Measurements from ENCODE around the gene AGAP2. TPM values are rescaled to one million over a fixed set of nuclear protein-coding genes. Genes with fewer than 3 reads are reported as not detected.
"Not testable (repeated sequence)": the region's sequence is repeated elsewhere in the genome, so short reads cannot be mapped to it uniquely, and the experiment has no call there.

AGAP2 gene
- total RNA-seq, 1 experiment from 2014 or later: 2.0 TPM

- TF ChIP-seq CBFB (CRISPR knock-in tag; IDR thresholded peaks at IDR 0.05; ENCODE audit: low read depth) (no peak), NFE2L1 (CRISPR knock-in tag; IDR thresholded peaks at IDR 0.05) (no peak), NR2C2 (CRISPR knock-in tag; IDR thresholded peaks at IDR 0.05) (no peak)
These were observed 49.6 kb downstream of the AGAP2 start (continued) for GRCh38 chr12:57688931-57689330.

GRCh38 chr12:57687862-57688261 is 50.7 kb downstream of the AGAP2 start:
- Mint-ChIP-seq H3K4me1 (no peaks in the 10 kb centered on the region), H3K27ac (no peak overlapping the region), H3K9me3 (peaks cover 33% of the 10 kb centered on the region), H3K4me3 (no peak overlapping the region), H3K36me3 (no peaks in the 10 kb centered on the region), H3K27me3 (ENCODE audit: low read depth) (peaks cover 70% of the 10 kb centered on the region)
- no peak for ATAC-seq
- ChIA-PET POLR2A (no interaction called here), CTCF (no interaction called here)
- TF ChIP-seq TEAD1 (CRISPR knock-in tag; IDR thresholded peaks at IDR 0.05) (no peak), ZNF532 (CRISPR knock-in tag; IDR thresholded peaks at IDR 0.05; ENCODE audit: borderline replicate concordance) (no peak), GTF2I (CRISPR knock-in tag; conservative IDR thresholded peaks at IDR 0.05) (no peak), TEAD4 (CRISPR knock-in tag; IDR thresholded peaks at IDR 0.05) (no peak), SMAD3 (CRISPR knock-in tag; IDR thresholded peaks at IDR 0.05; ENCODE audit: borderline replicate concordance) (no peak), ATF3 (CRISPR knock-in tag; conservative IDR thresholded peaks at IDR 0.05) (no peak)
- DNase-seq (ENCODE audit: low spot score): no peak

- Mint-ChIP-seq H3K4me1 (no peaks in the 10 kb centered on the region), H3K27me3 (ENCODE audit: low read depth) (peaks cover 56% of the 10 kb centered on the region), H3K27ac (no peak overlapping the region), H3K9me3 (peaks cover 34% of the 10 kb centered on the region), H3K4me3 (no peak overlapping the region), H3K36me3 (no peaks in the 10 kb centered on the region)
- POLR2A ChIA-PET: no interaction called here
- TF ChIP-seq FOXP4 (CRISPR knock-in tag; IDR thresholded peaks at IDR 0.05) (no peak), ATF3 (CRISPR knock-in tag; conservative IDR thresholded peaks at IDR 0.05) (no peak), EMX1 (CRISPR knock-in tag; IDR thresholded peaks at IDR 0.05) (no peak)
- no peak for ATAC-seq
- CTCF ChIA-PET: no interaction called here
- DNase-seq (ENCODE audit: low spot score): no peak
These were observed 58.8 kb downstream of the AGAP2 start for GRCh38 chr12:57679697-57680096.

DNA sequence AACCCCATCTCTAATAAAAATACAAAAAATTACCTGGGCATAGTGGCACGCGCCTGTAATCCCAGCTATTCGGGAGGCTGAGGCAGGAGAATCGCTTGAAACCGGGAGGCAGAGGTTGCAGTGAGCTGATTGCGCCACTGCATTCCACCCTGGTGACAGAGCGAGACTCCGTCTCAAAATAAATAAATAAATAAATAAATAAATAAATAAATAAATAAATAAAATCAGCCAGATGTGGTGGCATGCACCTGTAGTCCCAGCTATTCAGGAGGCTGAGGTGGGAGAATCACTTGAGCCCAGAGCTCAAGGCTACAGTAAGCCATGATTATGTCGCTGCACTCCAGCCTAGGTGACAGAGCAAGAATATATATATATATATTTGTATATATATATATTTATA is 60.6 kb downstream of the AGAP2 start:
- H3K4me1 Mint-ChIP-seq; CTCF ChIA-PET; H3K27ac Mint-ChIP-seq; POLR2A ChIA-PET; H3K4me3 Mint-ChIP-seq; DNase-seq (ENCODE audit: low spot score); H3K36me3 Mint-ChIP-seq; ATAC-seq: not testable (repeated sequence)
- Mint-ChIP-seq H3K27me3 (ENCODE audit: low read depth) (peaks cover 59% of the 10 kb centered on the region), H3K9me3 (peaks cover 31% of the 10 kb centered on the region)

DNA sequence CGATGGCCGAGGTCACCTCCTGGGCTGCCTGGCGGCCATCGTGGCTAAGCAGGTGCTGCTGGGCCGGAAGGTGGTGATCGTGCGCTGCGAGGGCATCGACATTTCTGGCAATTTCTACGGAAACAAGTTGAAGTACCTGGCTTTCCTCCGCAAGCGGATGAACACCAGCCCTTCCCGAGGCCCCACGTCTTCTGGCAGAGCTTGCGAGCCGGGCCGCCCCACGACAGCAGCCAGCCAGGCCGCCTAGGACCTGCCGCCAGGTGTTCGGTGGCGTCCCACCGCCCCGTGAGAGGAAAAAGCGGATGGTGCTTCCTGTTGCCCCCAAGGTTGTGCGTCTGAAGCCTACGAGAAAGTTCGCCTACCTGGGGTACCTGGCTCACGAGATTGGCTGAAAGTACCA is 63.9 kb downstream of the AGAP2 start:
- peaks cover 29% of the 10 kb centered on the region for H3K9me3 Mint-ChIP-seq
- no peaks in the 10 kb centered on the region for H3K36me3 Mint-ChIP-seq
- H3K27me3 Mint-ChIP-seq (ENCODE audit: low read depth): peaks cover 69% of the 10 kb centered on the region
- DNase-seq (ENCODE audit: low spot score) (no peak), ATAC-seq (no peak)
- H3K27ac Mint-ChIP-seq: no peak overlapping the region
- H3K4me3 Mint-ChIP-seq: no peak overlapping the region
- POLR2A ChIA-PET: no interaction called here
- CTCF ChIA-PET: no interaction called here
- no peaks in the 10 kb centered on the region for H3K4me1 Mint-ChIP-seq
- TF ChIP-seq JAZF1 (CRISPR knock-in tag; IDR thresholded peaks at IDR 0.05) (no peak), NFYB (CRISPR knock-in tag; conservative IDR thresholded peaks at IDR 0.05; ENCODE audit: low read depth) (no peak), AFF4 (CRISPR knock-in tag; IDR thresholded peaks at IDR 0.05; ENCODE audit: borderline replicate concordance) (no peak)
- TF ChIP-seq, protein P1, sequence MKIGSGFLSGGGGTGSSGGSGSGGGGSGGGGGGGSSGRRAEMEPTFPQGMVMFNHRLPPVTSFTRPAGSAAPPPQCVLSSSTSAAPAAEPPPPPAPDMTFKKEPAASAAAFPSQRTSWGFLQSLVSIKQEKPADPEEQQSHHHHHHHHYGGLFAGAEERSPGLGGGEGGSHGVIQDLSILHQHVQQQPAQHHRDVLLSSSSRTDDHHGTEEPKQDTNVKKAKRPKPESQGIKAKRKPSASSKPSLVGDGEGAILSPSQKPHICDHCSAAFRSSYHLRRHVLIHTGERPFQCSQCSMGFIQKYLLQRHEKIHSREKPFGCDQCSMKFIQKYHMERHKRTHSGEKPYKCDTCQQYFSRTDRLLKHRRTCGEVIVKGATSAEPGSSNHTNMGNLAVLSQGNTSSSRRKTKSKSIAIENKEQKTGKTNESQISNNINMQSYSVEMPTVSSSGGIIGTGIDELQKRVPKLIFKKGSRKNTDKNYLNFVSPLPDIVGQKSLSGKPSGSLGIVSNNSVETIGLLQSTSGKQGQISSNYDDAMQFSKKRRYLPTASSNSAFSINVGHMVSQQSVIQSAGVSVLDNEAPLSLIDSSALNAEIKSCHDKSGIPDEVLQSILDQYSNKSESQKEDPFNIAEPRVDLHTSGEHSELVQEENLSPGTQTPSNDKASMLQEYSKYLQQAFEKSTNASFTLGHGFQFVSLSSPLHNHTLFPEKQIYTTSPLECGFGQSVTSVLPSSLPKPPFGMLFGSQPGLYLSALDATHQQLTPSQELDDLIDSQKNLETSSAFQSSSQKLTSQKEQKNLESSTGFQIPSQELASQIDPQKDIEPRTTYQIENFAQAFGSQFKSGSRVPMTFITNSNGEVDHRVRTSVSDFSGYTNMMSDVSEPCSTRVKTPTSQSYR (CRISPR knock-in tag; IDR thresholded peaks at IDR 0.05): no peak
